CMK (cell line): Measurements from ENCODE around the gene EFCAB11.

ENCODE experiments used
- DNase-seq: peaks from one replicate; pipeline ENCODE4 v3.0.0-alpha.2; 2010; ENCODE audit warnings: low read depth

EFCAB11 gene

GRCh38 chr14:89956661-89957009 lies 2.1 kb upstream of the EFCAB11 start:
- no peak for DNase-seq

- peak; percentile 87 for DNase-seq
Measured at GRCh38 chr14:89955745-89956660, 1.5 kb upstream of the EFCAB11 start, which contains the start of gene TDP1. TDP1 (plus strand) TSS chr14:89955927; CDS start chr14:89963115, 7,188 bp downstream.

GRCh38 chr14:89955022-89955744 lies 653 bp upstream of the EFCAB11 start:
- no peak for DNase-seq

- DNase-seq: no peak
Measured at GRCh38 chr14:89953602-89954001, 928 bp downstream of the EFCAB11 start.

- DNase-seq: no peak
Measured at GRCh38 chr14:89952576-89952975, 2.0 kb downstream of the EFCAB11 start.

- no peak for DNase-seq
Measured at GRCh38 chr14:89947344-89947743, 7.2 kb downstream of the EFCAB11 start.

GRCh38 chr14:89941830-89942377 lies 12.6 kb downstream of the EFCAB11 start:
- DNase-seq: no peak

- no peak for DNase-seq
Measured at GRCh38 chr14:89936654-89937185, 17.8 kb downstream of the EFCAB11 start.

- no peak for DNase-seq
Measured at GRCh38 chr14:89933002-89933401, 21.5 kb downstream of the EFCAB11 start.

- no peak for DNase-seq
Measured at GRCh38 chr14:89927186-89927865, 27.2 kb downstream of the EFCAB11 start.

GRCh38 chr14:89926694-89927093 lies 27.8 kb downstream of the EFCAB11 start:
- no peak for DNase-seq

- DNase-seq: no peak
Measured at GRCh38 chr14:89924268-89924667, 30.3 kb downstream of the EFCAB11 start.

GRCh38 chr14:89922031-89922907 lies 32.3 kb downstream of the EFCAB11 start:
- no peak for DNase-seq

- no peak for DNase-seq
Measured at GRCh38 chr14:89921346-89921745, 33.2 kb downstream of the EFCAB11 start.

GRCh38 chr14:89920056-89920455 lies 34.5 kb downstream of the EFCAB11 start:
- no peak for DNase-seq

GRCh38 chr14:89918721-89919120 lies 35.8 kb downstream of the EFCAB11 start:
- DNase-seq: no peak

GRCh38 chr14:89915114-89915878 lies 39.2 kb downstream of the EFCAB11 start:
- DNase-seq: peak; percentile 33

GRCh38 chr14:89912667-89913211 lies 41.8 kb downstream of the EFCAB11 start:
- no peak for DNase-seq

GRCh38 chr14:89912221-89912620 lies 42.3 kb downstream of the EFCAB11 start:
- no peak for DNase-seq
